ENCODE data around the gene CMTM2. TPM values are rescaled to one million over a fixed set of nuclear protein-coding genes. Genes with fewer than 3 reads are reported as not detected.
A peak's percentile ranks its signal among the peaks of the same experiment; 100 is the strongest.

The CMTM2 gene
- total and polyA plus RNA-seq, 9 of the 15 experiments (the other 6 are each of a cell fraction or from before 2014, with no cell fraction given), result not detected

DNA sequence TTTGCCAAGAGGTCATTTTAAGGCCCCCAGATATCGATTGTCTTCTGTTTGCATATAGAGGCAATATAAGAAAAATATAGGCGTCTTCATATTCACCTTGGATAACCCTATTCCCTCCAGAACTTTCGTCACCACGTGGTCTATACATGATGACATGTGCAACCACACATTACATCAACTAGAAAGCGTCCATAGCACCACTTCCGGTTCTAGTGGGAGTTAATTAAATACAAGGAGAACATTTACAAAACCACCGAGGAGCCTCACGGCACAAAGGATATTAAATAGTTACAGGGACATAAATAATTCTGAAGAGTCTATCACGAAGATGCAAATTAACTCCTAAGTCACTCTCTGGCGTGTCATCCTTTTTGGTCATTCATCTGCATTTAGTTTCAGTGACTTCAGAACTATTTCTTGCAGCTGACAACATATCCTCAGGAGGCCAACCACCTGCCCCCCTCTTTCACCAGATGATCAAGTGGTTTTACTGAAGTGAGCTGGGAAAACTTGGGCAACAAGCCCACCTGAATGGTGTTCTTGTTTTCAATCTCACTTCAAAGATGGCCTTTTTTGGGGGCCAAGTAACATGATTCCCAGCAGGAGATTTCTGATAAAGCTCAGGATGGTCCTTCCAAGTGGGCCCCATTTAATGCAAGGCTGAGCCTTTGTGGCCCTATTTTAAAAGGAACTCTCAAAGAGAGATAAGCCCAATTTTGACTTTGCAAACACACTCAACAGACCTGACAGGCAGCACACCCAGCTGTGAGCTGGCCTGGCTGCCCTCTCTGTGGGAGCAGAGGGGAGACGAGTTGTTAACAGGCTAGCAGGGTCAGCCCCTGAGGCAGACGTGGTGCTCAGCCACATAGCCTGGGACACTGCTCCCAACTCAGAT lies 40.5 kb downstream of the CMTM2 start (continued):
- TF ChIP-seq, protein P1, sequence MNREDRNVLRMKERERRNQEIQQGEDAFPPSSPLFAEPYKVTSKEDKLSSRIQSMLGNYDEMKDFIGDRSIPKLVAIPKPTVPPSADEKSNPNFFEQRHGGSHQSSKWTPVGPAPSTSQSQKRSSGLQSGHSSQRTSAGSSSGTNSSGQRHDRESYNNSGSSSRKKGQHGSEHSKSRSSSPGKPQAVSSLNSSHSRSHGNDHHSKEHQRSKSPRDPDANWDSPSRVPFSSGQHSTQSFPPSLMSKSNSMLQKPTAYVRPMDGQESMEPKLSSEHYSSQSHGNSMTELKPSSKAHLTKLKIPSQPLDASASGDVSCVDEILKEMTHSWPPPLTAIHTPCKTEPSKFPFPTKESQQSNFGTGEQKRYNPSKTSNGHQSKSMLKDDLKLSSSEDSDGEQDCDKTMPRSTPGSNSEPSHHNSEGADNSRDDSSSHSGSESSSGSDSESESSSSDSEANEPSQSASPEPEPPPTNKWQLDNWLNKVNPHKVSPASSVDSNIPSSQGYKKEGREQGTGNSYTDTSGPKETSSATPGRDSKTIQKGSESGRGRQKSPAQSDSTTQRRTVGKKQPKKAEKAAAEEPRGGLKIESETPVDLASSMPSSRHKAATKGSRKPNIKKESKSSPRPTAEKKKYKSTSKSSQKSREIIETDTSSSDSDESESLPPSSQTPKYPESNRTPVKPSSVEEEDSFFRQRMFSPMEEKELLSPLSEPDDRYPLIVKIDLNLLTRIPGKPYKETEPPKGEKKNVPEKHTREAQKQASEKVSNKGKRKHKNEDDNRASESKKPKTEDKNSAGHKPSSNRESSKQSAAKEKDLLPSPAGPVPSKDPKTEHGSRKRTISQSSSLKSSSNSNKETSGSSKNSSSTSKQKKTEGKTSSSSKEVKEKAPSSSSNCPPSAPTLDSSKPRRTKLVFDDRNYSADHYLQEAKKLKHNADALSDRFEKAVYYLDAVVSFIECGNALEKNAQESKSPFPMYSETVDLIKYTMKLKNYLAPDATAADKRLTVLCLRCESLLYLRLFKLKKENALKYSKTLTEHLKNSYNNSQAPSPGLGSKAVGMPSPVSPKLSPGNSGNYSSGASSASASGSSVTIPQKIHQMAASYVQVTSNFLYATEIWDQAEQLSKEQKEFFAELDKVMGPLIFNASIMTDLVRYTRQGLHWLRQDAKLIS (CRISPR knock-in tag; IDR thresholded peaks at IDR 0.05), result no peak
- TF ChIP-seq TAF7 (tag; IDR thresholded peaks at IDR 0.05) (no peak), SMARCA5 (IDR thresholded peaks at IDR 0.05) (no peak), CBX8 (IDR thresholded peaks at IDR 0.05; ENCODE audit: borderline replicate concordance, extremely low read depth, low read depth, low read length, poor library complexity, severe bottlenecking) (no peak), ZNF57 (CRISPR knock-in tag; IDR thresholded peaks at IDR 0.05) (no peak), ARID1B (IDR thresholded peaks at IDR 0.05) (no peak; the same call in 1 of the 2 replicates), SIN3A (IDR thresholded peaks at IDR 0.05; ENCODE audit: borderline replicate concordance in 2 of 2, control insufficient read depth in 1 of 2, low read depth in 2 of 2, low read length in 2 of 2) (peak in 1 of 2 experiments; percentile 22; a peak in 1 of 4 replicates), MBD2 (IDR thresholded peaks at IDR 0.05; ENCODE audit: borderline replicate concordance, low read depth) (no peak), KAT8 (IDR thresholded peaks at IDR 0.05; ENCODE audit: low read depth) (no peak)
- TF ChIP-seq, protein P2, sequence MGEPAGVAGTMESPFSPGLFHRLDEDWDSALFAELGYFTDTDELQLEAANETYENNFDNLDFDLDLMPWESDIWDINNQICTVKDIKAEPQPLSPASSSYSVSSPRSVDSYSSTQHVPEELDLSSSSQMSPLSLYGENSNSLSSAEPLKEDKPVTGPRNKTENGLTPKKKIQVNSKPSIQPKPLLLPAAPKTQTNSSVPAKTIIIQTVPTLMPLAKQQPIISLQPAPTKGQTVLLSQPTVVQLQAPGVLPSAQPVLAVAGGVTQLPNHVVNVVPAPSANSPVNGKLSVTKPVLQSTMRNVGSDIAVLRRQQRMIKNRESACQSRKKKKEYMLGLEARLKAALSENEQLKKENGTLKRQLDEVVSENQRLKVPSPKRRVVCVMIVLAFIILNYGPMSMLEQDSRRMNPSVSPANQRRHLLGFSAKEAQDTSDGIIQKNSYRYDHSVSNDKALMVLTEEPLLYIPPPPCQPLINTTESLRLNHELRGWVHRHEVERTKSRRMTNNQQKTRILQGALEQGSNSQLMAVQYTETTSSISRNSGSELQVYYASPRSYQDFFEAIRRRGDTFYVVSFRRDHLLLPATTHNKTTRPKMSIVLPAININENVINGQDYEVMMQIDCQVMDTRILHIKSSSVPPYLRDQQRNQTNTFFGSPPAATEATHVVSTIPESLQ (CRISPR knock-in tag; IDR thresholded peaks at IDR 0.05), result 0 out of 2 replicates have a peak, but pooled peaks have one; percentile 64
- TF ChIP-seq, protein P3, sequence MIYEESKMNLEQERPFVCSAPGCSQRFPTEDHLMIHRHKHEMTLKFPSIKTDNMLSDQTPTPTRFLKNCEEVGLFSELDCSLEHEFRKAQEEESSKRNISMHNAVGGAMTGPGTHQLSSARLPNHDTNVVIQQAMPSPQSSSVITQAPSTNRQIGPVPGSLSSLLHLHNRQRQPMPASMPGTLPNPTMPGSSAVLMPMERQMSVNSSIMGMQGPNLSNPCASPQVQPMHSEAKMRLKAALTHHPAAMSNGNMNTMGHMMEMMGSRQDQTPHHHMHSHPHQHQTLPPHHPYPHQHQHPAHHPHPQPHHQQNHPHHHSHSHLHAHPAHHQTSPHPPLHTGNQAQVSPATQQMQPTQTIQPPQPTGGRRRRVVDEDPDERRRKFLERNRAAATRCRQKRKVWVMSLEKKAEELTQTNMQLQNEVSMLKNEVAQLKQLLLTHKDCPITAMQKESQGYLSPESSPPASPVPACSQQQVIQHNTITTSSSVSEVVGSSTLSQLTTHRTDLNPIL (CRISPR knock-in tag; IDR thresholded peaks at IDR 0.05), result no peak
- TF ChIP-seq, protein P4, sequence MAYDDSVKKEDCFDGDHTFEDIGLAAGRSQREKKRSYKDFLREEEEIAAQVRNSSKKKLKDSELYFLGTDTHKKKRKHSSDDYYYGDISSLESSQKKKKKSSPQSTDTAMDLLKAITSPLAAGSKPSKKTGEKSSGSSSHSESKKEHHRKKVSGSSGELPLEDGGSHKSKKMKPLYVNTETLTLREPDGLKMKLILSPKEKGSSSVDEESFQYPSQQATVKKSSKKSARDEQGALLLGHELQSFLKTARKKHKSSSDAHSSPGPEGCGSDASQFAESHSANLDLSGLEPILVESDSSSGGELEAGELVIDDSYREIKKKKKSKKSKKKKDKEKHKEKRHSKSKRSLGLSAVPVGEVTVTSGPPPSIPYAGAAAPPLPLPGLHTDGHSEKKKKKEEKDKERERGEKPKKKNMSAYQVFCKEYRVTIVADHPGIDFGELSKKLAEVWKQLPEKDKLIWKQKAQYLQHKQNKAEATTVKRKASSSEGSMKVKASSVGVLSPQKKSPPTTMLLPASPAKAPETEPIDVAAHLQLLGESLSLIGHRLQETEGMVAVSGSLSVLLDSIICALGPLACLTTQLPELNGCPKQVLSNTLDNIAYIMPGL (CRISPR knock-in tag; IDR thresholded peaks at IDR 0.05), result no peak
- TF ChIP-seq, protein P5, sequence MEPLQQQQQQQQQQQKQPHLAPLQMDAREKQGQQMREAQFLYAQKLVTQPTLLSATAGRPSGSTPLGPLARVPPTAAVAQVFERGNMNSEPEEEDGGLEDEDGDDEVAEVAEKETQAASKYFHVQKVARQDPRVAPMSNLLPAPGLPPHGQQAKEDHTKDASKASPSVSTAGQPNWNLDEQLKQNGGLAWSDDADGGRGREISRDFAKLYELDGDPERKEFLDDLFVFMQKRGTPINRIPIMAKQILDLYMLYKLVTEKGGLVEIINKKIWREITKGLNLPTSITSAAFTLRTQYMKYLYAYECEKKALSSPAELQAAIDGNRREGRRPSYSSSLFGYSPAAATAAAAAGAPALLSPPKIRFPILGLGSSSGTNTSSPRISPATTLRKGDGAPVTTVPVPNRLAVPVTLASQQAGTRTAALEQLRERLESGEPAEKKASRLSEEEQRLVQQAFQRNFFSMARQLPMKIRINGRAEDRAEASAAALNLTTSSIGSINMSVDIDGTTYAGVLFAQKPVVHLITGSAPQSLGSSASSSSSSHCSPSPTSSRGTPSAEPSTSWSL (CRISPR knock-in tag; IDR thresholded peaks at IDR 0.05; ENCODE audit: borderline replicate concordance), result no peak

Data from K562 (cell line).